G401.6 (cell line): Measurements from ENCODE around the gene SEC14L1.
"Not testable (repeated sequence)": the region's sequence is repeated elsewhere in the genome, so short reads cannot be mapped to it uniquely, and the experiment has no call there.

ENCODE experiments used
- FAIRE-seq: peaks from 2 replicates; lab custom pipeline; 2012; peaks lifted over from hg19 to GRCh38; lab: Jason Lieb, UNC

The SEC14L1 gene

DNA sequence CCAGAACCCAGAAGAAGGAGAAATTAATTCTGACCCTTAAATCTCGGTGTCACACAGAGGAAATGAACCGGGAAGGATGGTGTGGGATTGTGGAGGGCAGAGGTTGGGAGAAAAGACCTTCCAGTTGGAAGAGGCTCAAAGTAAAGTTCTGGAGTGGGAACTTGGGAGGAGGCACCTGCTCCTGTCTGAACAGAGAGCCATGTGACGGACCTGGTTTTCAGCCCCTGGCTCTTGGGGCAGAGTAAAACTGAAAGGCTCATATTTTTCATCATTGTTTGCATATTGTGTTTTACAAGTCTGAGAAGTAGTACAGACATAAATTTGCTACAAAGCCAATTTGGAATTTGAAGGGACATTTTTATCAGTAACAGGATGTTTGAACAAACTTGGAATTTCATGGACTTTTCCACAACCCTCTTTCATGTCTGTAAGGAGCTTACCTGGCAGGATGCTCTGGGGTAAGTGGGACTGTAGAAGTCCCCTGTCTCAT lies 24.4 kb upstream of the SEC14L1 start:
- peak; percentile 72 for FAIRE-seq

DNA sequence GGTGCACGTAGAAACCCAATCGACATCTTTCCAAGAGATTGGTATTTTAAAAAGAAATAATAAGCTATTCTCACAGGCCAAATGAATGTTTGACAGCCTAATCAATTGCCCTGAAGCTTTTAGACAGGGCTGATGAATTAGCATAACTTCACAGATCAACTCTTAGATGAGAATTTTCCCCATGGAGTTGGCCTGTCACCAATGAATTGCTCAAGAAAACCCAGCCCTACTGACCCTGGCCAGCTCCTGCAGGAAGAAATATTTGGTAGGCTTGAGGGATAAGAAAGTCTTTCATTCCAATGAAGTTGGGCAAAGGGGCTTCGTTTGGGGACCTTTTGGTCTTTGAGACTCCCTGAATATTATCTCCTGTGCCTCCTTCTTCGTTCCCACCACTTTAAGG lies 23.4 kb upstream of the SEC14L1 start:
- FAIRE-seq: no peak

DNA sequence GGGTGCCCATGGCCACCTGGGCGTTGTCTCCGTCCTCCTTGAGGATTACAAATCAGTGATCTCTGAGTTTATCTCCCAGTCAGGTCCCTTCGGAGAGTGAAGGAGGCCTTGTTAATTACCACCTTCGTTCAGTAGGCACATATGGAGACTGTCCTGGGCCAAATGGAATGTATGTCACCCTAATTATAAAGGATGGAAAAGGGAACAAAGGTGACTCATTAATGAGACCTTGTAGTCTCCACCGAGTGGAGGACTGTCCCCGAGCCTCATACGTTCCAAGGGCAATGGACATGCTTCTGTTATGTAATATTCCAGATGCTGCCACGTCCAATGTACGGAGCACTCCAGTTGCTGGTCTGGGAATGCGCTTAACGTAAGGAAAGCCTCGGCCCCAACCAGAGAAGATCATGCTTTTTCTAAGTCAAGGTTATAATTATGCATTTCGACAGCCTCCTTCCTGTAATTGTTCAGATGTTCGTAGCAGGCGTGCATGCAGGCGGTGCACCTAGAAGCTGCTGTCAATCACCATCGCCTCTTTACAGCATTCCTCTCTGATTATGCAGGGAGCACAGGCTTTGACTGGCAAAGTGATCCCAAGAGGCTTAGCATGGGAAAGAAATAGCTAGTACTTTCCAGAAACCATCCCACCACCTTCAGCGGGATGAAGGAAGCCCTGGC lies 22.4 kb upstream of the SEC14L1 start:
- peak; percentile 92 for FAIRE-seq

DNA sequence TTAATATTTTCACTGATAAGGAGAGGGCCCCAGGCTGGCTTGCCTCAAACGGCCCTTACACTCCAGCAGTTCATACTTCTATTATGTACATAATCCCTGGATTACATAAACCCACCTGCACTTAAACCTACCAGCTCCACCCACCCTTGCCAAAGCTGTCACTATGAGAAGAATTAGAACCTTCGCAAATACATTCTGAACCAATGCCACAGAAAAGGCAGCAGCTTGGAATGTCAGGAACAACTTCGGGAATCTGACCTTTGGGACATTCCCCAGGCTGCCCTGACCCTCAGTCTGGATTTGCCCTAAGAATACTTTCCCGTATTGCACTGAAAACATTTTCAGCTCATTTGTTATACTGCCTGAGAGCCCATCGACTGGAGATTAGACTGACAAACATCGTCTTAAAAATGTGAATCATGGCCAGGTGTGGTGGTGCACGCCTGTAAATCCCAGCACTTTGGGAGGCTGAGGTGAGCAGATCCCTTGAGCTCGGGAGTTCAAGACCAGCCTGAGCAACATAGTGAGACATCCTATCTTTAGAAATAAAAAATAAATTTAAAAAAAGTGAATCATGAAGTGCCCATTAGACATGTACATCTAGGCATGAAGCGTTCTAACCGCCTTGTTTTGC lies 21.0 kb upstream of the SEC14L1 start:
- FAIRE-seq: peak; percentile 96

DNA sequence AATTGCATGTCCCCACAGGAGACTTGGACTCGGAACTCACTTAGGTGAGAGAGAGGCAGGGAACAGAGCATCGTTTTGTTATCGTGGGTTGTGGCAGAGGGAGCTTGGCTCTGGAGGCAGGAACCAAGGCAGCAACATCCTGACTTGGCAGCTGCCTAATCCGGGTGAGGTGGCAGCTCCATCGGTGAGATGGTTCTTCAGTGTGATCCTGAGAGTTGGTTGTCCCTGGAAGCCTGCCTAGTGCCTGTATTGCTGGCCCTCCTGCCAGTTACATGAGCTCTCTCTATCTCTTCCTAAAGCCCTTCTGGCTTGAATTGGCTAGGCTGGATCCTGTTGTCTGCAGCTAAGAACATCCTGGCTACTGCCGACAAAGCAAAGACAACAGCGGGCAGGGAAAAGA lies 19.9 kb upstream of the SEC14L1 start:
- FAIRE-seq: no peak

DNA sequence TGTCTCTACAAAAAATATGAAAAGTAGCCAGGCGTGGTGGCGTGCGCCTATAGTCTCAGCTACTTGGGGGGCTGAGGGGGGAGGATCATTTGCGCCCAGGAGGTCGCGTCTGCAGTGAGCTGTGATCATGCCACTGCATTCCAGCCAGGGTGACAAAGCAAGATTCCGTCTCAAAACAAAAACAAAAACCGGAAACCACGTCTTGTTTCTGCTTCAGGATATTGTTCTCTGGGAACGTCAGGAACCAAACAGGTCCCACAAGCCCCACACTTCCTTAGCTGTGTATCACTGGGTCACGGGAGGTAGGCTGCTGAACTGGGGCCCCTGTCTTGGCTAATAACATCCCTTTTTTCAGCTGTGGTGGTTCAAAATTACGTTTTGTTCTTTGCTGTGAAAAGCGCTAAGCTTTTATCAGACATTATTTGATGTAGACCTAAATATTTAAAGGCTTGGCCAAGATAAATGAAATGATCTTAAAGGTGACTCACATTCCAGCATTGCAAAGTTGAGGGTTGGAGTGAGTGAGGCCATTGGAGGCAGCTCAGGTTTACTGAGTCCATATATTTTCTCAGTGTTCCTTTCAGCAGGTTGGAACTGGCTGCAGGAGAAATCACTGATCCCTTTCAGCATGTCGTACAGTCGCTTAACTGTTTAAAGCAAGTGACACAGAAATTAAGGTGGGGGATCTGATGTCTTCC lies 16.4 kb upstream of the SEC14L1 start:
- peak; percentile 89 for FAIRE-seq

DNA sequence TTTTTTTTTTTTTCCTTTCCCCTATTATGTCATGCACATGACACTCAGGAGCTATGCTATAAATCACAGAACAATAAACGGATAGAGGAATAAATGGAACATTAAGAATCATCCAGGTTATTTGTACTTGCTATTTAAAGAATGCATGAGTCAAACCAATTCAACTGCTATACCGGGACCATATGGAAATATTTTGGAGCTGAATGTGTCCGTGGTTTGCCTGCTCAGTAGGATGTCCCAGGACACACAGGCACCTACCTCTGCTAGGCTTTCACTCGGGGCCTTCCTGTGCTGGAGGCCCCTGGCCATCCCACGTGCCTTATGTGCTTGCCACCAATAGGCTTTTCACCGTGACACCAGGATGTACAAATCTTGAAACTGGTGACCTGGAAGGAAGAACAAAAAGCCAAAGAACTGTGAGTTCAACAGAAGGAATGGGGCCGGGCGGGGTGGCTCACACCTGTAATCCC lies 15.3 kb upstream of the SEC14L1 start:
- peak; percentile 98 for FAIRE-seq

DNA sequence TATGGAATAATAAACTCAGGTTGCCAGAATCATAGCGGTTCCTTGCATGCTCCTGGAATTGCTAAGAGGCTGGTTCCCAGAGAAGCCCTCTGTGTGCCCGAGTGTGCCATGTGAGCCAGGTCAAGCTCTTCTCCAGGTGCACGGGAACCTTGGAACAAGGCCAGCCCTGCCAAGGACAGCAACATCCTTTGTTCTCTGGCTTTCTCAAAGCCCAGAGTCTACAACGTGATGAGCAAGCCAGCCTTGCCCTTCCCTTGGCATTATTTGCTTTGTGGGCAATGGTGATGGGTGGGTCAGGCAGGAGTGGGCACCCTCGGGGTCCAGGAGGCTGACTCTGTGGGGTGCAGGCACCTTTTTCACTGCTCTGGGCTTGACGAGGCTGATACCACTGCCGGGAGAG lies 14.2 kb upstream of the SEC14L1 start:
- FAIRE-seq: no peak

DNA sequence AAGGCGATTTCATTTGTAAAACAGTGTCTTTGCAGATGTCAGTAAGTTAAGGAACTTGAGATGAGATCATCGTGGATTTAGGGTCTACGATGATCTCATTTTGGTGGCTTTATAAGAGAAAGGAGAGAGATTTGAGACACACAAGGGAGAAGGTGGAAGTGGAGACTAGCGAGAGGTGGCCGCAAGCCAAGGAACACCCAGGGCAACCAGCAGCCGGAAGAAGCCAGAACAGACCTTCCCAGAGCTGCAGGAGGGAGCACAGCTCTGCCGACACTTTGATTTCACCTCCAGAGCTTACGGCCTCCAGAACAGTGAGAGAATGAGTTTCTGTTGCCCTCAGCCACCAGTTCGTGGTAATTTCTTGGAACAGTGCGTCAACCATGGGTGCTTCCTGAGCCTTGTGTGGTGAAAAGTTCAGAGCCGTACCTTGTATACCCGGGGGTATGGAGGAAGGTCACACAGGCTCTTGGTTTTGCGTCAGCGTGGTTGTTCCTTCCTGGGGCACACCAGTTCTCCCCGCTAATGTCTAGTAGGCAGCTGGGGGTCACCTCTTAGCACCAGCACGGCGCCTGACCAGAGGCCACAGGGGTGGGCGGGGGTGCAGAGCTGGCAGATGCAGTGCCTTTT lies 12.9 kb upstream of the SEC14L1 start:
- no peak for FAIRE-seq

DNA sequence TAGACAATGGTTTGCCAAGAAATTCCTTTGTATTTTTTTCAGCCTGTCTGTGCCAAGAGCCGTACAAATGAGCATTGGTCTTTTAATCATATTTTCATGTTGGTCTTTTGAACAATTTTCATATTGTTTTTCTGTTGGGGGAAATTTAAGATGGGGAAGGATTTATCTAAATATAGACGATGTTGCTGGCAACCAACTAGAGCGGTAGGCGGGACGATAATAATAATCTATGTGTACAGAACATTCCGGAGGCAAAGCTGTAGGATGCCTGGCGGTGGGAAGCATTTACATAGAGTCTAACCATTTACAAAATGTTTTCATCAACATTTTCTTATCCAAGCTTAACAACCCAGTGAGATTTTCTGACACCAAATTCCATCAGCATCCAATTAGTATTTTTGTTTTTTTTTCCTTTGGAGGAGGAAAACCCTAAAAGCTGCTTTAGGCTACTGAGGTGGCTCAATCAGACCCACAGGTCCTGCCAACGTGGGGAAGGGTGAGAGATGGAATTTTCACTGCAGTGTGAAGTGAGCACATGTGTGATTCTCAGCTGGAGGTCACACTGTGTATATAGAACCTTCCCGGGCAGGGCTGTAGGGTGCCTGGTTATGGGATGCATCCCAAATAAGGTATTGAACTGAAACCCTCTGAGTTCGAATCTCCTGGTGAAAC lies 11.7 kb upstream of the SEC14L1 start:
- peak; percentile 96 for FAIRE-seq

DNA sequence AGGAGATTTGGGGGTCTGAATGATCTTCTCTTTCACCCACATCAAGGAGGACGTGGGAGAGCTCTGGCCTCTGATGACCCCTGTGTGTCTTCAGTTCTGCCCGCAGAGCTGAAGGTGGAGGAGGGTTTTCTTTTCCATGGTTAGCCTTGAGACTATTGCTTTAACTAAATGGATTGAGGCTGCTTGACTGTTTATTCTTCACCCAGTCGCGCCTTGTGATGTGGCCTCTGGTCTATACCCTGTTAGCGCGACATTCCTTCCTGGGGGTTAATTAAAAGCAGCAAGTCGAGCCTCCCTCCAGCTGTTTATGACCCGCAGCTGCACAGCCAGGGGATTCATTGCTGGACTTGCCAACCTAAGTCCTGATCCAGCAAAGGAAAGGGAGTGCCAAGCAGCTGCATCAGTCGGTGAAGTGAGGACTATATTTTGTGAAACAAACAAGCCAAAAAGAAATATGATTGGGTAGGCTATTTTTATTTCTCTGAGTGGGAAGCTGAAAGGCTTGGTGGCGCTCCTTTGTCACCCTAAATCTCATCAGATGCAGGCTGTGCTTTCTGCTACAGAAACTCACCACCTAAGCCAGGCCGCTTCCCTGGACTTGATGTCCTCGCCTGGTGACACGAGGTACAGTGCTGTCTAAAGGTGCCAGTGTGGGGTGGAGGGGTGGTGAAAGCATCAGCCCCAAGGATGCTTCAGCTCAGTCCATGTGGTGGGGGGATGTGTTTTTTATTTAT lies 11.0 kb upstream of the SEC14L1 start:
- FAIRE-seq: no peak

DNA sequence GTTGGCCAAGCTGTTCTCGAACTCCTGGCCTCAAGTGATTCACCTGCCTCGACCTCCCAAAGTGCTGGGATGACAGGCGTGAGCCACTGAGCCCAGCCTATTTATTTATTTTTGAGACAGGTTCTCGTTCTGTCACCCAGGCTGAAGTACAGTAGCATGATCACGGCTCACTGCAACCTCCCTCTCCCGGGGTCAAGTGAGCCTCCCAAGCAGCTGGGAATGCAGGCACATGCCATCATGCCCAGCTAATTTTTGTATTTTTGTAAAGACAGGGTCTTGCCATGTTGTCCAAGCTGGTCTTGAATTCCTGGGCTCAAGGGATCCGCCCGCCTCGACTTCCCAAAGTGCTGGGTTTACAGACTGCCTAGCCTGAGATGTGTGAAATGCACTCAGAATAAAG lies 10.2 kb upstream of the SEC14L1 start:
- FAIRE-seq: no peak

DNA sequence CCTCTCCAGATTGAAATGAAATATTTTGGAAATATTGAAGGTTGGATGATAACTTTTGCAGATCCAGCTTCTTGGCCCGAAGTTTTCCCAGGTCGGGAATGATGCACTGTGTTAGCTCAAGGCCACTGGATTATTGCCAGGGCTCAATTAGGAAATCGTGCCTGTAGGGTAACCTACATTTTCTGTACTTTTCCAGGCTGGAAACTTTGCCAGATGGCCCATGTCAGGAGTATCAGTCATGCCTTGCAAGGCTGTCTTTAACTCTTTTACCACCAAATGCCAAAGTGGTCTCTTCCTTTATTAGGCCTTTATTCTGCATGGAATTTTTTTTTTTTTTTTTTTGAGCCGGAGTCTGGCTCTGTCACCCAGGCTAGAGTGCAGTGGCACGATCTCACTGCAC lies 8.9 kb upstream of the SEC14L1 start:
- FAIRE-seq: no peak

DNA sequence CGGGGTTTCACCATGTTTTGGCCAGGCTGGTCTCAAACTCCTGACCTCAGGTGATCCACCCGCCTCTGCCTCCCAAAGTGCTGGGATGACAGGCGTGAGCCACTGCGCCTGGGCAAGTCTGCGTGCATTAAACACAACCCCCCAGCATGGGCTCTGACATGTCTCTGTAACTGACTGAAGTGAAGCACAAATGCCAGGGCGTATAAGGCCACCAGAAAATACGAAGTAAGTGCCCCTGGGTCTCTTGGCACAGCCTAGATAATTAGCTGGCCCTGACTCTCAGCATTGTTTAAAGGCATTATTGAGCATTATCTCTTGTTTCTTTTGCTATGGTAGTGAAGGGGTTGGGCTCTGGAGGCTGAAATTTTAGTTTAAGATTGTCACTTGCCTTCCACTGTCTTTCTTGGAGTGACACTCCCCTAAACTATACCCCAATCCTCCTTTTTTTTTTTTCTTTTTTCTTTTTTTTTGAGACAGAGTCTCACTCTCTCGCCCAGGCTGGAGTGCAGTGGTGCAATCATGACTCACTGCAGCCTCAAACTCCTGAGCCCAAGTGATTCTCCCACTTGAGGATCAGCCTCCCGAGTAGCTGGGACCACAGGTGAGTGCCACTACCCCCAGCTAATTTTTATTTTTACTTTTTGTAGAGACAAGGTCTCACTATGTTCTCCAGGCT lies 8.2 kb upstream of the SEC14L1 start:
- no peak for FAIRE-seq

DNA sequence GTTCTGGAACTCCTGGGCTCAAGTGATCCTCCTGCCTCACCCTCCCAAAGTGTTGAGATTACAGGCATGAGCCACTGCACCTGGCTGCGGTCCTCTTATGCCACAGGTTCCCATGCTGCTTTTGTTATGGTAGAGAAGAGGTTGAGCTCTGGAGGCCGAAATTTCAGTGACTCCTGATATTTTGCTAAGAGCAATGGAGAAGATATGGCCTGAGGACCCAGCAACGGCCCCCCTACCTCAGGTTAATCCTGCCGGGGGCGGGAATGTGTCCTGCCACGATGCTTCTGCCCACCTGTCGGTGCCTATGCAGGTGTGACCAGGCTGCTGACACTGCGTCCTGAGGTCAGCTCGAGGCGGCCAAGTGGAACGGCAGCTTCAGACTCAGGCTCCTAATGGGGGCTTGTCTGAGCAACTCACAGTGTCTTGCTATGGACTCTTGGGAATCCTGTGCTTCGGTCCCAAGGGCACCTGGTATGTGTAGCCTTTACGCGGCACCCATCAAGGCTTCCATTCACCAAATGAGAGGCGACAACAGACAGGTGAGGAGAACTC lies 7.6 kb upstream of the SEC14L1 start:
- no peak for FAIRE-seq

DNA sequence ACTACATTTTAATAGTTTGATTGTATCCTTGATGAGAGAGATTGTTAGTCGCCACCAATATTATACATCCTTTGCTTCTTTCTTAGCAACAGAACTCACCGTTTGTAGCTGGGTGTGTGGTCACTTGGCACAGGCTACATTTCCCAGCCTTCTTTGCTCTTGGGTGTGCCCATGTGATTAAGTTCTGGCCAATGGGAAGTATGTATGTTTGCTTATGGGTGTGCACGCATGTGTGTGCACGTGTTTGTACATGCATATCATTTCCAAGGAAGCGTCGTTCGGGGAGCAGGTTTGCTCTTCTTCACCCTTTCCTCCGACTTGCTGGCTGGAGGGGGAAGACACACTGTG lies 4.4 kb upstream of the SEC14L1 start:
- no peak for FAIRE-seq

DNA sequence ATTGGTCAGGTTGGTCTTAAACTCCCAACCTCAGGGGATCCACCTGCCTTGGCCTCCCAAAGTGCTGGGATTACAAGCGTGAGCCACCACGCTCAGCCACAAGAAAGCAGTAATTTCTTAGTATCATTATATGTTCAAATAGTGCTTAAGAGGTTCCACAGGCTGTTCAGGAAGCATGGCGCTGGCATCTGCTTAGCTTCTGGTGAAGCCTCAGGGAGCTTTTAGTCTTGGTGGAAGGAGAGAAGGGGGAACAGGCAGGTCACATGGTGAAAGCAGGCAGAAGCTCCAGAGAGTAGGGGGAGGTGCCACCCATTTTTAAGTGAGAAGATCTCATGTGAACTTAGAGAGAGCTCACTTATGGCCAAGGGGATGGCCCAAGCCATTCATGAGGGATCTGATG lies 3.7 kb upstream of the SEC14L1 start:
- FAIRE-seq: no peak

DNA sequence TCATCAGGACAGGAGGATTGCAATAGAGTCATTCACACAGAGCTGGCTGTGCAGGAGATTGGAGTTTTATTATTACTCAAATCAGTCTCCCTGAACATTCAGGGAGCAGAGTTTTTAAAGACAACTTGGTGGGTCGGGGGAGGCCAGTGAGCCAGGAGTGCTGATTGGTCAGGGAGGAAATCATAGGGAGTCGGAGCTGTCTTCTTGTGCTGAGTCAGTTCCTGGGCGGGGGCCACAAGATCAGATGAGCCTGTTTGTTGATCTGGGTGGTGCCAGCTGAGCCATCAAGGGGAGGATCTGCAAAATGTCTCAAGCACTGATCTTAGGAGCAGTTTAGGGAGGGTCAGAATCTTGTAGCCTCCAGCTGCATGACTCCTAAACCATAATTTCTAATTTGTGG lies 2.9 kb upstream of the SEC14L1 start:
- not testable (repeated sequence) for FAIRE-seq

DNA sequence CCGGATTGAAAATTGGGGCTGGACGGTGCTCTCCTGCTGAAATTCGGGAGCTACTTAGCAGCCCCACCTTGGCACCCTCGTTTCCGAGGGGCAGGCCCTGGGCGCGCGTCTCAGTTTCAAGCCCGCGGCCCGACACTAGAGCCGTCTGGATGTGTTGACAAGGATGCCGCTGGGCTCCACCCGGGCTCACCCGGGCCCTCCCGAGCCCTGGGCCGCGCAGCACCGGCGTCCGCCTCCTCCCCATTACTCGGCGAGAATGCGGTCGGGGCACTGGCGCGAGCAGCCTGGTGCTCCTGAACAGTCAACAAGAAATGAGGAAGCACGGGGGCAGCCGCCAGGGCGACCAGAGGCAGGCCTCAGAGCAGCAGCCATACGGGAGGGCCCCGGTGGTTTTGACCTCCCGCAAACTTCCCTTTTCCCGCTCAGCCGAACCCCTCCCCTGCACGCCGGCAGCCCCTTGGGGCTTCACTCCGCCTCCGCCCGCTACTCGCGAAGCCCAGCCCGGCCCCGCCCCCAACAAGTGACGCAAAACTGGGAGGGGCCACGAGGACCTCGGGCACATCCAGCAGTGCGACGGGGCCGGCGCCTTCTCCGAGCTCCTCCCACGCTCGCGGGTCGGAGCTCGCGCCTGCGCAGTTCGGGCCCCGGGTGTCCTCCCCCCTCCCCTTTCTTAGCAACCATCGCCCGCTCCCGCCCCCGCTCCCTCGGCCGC lies 447 bp upstream of the SEC14L1 start:
- peak; percentile 47 for FAIRE-seq

DNA sequence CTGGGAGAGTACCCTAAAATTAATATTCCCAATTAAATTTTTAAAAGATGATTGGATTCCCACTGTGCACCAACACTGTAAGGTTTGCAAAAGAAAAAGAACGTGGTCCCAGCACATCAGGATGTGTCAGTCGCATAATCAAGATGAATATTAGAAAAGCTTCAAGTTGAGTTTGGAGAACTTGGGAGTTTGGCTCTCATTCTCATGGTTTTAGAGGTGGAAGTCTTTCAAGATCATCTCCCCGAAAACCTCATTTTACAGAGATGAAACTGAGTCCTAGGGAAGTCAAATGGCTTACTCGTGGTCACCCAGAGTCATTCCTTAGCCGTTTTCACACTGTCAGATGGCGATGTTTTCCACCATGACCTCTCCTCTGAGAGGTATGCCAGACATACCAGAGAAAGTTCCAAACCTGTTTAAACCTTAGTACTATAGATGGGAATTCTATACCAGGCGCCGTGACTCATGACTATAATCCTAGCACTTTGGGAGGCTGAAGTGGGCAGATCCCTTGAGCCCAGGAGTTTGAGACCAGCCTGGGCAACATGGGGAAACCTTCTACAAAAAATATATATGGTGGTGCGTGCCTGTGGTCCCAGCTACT lies 1.2 kb downstream of the SEC14L1 start:
- no peak for FAIRE-seq
